Esophagus mucosa (tissue), 1 donor: ENCODE data around the gene SEC16A. TPM values are rescaled to one million over a fixed set of nuclear protein-coding genes. Genes with fewer than 3 reads are reported as not detected.
A peak's percentile ranks its signal among the peaks of the same experiment; 100 is the strongest.

ENCODE experiments used
- ATAC-seq: fragments of 200-7000 bp; cut with Tn5 transposase; one replicate; pipeline ENCODE4 v1.9.1; 2020
- total RNA-seq: library from RNA; stranded (reverse); gene quantifications from one replicate; pipeline ENCODE4 v1.2.4, GENCODE V29; 2023
- donor health status: DM: yes; HTN: yes; CAD: no.

Gene SEC16A
- total RNA-seq, 1 donor from 2014 or later: 32.0 TPM

DNA sequence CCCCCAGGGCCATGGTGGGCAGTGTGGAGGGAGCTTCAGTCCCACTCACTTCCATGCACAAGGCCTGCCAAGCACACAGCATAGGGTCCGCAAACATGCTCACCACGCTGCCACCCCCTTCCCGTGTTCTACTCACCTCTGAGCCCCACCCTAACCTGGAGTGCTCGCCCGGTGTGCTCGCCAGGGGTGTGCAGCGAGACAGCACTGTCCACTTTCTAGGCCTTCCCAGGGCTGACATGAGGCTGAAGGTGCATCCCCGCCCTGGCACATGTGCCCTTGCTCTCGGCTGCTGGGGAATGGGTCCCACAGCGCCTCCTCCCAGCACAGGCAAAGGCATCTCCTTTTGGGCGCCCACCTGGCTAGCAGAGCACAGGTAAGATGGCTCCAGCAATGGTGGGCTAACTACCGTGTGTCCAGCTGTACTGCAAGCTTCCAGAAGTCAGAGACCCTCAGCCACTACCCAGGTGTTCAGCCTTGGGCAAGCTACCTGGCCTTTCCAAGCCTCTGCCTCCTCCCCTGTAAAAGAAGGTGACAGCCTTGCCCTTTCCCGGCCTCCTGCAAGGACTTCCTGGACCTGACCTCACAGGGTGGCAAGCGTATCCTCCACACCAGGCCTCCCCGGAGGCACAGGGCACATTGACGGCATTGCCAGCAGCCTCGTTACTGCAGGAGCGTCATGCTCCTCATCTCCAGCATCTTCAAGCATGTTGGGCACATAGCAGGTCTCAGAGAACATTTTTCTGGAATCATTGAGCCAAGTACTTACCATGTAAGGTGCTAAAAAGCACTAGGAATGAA lies 4.2 kb upstream of the SEC16A start:
- no peak for ATAC-seq

DNA sequence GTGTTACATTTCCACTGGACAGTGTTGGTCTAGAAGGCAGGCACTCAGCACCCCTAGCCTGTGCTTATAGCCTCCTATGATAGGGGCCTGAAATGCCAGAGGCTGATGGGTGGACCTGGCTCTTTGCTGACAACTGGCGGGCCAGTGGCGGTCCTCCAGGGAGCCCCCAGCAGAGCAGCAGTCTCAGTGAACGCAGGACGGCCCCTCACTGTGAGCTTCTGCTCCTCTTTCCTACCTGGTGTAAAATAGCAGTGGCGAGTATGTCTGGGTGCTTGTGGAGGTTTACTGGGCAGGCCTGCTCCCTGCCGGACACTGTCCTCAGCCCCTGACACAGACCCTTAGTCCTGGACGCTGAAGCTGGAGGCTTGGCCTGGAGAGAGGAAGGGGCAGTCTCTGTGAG lies 3.3 kb upstream of the SEC16A start:
- ATAC-seq: no peak

DNA sequence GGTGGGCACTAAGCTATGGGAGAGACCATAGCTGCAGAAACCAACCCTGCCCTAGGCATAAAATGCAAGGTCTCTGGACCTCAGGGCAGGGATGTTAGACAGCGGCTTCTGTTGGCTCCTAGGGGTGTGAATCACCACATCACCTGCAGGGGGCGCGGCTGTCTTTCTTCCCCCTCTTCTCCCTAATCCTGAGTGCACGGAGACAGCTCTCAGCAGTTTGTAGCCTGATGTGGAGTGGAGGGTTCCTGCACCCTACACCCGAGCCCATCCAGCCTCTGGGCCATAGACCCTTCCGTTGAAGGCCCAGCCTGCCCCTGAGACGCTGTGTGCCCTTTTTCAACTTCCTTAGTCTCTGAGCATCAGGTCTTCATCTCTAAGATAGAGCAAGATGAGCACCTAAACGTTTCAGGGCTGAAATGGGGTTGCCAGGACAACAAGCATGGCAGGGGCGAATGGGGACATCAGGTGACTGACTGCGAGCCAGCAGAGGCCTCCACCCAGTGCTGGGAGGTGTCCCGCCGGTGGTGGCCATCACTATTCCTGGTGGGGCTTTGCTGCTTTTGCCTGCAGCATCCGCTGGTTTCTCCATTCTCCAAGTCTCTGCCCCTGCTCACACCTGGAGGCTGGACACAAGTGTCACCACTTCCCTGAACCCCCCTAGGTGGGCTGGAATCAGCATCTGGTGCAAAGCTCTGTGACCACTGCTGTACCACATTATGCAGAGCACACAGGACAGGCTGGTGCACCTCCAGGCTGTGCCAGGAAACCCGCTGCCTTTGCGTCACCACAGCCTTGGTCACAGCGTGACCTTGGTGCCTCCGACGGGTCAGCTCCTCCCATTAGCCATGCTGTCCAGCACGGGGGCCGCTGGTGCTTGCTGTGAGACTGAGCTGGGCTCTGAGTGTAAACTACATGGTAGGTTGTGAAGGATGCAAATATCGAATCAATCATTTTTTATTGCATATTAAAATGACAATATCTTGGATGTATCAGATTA lies 2.5 kb upstream of the SEC16A start:
- ATAC-seq: peak; percentile 10

DNA sequence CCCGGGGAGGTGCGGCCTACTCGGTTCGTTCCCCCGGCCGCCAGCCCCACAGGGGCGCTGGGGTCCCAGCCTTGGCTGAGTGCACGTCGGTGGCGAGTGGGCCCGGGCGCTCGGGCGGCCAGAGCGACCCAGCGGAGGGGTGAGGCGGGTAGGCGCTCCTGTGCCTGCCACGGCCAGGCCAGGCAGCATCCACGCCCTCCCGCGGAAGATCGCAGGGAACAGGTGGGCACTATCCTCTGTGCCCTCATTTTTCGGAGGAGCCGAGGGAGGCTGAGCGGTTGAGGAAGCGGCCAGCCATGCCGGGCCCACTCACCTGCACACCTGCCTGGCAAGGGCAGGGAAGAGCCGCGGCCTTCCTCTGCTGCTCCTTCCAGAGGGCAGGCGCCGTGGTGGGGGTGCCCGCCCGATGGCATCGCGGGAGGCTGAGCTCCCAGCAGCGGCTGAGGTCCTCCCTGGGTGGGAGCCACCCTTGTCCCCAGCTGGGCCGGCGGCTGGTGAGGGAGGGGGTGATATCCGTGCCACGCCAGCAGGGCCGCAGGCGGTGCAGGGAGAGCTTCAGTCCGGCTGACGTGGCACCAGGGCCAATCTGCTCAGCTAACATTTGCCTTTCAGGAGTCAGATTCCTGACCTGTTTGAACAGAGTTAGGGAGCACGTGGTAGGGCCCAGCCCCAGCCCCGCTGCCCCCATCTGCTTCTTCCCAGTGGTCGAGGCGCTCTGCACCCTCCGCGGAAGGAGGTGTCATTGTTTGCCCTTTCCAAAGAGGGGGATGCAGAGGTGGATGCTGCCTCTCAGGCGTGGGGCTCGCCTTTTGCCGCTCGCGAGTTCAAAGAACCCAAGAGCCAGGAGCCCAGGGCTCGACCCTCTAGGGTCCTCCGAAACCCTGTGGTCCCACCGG lies 1.6 kb upstream of the SEC16A start:
- ATAC-seq: peak; percentile 6

DNA sequence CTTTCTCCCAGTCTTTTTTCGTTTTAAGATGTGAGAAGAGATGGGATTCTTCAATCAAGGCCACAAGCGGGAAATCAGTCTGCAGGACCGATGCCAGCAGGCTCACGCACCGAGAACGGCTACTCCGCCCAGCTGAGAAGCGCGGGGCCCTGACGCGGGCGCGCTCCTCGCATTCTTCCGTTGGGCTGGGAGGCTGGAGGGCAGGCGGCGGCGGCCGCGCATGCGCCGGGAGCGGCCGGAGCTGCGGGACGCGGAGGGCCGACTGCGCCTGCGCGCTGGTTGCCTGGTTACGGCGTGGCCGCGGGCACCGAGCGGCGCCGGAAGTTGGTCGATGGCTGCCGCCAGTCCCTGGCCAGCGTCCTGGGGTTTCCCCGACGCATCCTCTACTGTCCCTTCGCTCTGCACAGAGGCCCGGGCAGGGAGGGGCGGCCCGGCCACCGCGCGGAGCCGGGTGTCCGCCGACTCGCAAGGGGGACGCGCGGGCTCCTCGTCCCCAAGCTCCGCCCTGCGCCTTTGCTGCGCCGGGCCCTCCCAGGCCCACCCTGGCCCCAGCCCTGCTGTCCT lies 831 bp upstream of the SEC16A start:
- peak; percentile 59 for ATAC-seq

DNA sequence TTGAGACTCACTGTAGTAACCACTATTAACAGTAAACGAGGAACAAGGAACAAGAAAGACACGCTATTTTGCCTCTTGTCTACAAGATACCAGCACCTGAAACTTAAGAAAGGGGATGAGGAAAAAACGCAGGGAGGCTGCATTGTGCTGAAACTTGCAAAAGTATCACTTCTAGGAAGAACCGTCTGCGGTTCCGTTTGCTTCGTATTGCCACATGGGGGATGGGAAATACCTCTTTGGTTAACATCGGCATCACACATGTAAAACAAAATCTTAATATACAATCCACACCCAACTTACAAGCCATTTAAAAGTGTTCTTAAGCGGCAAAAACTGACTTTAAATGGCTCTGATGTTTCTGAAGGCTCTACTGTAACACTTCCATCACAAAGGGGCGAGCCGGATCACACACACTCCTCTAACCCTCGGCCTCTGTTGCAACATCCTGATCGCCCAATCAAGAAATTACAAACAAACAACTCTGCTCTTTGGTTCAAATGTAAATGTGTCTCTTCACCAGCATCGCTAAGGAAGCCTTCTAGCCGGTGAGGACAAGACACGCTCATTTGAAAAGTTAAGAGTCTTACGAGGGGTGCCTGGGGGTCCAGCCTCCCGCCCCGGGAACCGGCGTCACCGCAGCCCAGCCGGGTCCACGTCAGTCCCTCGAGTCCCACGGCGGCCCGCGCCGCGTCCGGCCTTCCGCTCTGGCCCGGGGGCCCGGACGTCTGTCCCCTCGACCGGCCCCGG lies 621 bp downstream of the SEC16A start:
- no peak for ATAC-seq

DNA sequence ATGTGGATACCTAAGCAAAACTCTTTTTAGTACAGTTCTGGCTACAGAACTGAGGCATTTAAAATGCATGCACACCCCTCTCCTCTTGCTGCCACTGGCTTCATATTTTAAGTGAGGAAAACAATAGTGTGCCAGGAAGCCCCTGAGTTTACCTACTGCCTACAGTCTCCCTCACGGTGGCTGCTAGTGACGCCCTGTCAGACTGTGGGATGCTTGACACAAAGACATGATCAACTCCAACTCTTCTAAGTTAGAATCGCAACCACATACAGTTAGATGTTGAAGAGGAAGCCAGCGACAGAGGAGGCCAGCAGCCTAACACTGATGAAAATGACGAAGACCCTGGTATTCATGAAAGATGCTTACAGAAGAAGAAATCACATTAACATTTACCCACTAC lies 1.3 kb downstream of the SEC16A start:
- ATAC-seq: no peak

DNA sequence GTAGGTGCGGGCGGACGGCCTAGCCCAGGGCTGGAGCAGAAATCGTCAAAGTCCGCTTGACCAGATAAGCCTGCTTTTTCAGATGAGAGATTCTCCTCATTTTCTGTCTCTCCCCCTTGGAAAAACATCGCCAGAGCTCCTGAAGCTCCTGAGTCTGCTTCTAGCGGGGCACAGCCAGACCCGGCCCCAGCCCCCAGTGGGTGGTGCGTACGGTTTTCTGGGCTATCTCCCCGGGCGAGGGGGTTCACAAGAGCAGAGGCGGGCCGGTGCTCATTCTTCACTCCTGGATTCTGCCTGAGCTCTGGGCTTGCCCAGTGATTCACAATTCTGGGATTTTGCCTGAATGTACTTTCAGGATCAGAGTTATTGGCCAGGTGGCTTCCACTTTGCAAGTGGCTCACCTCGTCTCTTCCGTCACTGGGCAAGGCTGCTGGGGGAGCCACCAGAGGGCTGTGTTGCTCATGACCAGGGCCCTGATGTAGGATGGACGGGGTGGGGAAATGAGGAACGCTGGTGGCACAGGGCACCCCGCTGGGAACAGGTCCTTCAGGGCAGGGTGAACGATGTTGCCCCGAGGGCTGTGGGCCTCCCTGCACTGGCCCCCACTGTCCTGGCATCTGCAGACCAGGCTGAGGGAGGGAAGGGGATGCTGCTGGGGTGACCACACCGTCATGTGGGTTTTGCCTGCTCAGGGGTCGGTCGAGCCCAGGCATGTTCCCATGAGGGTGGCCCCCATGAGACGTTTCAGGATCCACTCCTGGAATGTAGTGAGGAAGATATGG lies 6.3 kb downstream of the SEC16A start:
- ATAC-seq: no peak

DNA sequence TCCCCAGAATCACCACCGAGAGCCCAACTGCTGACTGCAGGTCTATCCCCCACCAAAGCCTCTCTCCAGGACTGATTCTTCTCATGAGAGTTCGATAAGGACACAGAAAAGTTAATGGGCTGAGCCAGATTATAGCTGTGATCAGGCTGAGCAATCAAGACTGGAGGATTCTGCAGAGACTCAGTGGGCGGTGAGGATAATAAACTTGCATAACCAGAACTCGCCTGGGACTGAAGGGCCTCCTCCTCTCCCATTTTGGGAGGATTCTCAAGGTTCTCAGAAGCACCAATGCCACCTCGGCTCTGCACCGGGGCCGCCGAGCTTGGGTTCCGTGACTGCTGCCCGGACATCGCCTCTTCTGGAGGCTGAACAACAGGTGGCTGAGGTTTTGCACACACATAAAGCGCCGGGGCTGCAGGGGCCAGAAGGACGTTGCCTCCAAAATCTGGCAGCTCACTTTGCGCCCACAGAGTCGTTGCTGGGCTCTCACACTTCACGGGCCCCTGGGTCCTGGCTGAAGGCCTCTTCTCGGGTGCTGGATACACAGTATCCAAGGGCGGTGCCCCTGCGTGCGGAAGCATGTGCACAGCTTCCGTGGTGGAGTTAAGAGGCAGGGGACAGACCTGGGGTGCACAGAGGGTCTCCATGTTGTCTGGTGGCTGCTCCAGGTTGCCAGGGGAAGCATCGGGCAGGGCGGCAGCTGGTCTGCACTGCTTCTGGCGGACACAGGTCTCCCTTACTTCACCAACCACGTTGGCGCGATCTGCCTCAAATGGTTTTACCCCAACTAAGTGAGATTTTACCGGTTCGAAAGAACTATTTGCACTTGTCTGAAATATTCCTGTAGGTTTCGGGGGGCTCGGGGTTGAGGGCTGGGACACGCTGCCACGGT lies 7.6 kb downstream of the SEC16A start:
- no peak for ATAC-seq

DNA sequence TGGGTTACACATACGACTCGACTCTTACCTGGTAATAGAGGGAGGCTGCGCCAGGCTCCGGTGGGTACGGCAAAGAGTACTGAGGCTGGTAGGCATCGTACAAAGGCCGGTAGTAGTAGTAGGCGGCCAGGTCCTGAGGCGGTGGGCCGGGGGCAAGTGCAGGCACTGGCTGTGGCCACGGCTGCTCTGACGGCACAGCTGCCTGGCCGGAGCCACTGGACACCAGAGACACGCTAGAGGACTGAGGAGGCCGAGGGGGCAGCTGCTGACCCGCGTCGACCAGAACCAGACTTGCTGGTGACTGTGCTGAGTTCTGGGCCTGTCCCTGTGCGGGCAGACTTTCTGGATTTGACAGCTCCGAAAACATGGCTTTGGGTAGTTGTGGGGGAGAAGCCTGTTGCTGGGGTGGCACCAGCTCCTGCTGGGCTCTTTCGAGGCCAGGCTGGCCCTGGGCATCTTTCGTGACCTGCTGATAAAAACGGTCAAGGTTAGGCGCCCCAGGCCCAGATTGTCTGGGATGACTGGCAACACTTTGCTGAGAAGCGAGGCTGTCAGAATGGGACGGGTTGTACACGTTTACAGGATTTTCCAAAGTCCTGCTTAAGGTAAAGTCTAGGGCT lies 8.7 kb downstream of the SEC16A start:
- ATAC-seq: no peak

DNA sequence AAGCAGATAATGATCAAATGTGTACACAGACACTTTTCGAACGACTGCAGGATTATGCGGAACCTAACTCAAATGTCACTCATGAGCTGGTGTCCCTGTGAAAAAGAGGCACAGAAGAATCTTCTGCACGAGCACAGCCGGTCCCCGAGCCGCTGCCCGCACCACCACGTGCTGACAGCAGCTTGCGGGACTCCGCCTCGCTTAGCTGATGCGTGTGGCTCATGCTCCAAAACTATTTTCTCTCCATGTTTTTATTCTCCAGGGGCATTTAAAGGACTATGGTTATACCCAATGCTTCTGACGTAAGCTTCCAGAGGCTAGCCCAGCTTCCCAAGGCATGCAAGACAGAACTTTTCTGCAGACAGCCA lies 9.5 kb downstream of the SEC16A start:
- no peak for ATAC-seq

DNA sequence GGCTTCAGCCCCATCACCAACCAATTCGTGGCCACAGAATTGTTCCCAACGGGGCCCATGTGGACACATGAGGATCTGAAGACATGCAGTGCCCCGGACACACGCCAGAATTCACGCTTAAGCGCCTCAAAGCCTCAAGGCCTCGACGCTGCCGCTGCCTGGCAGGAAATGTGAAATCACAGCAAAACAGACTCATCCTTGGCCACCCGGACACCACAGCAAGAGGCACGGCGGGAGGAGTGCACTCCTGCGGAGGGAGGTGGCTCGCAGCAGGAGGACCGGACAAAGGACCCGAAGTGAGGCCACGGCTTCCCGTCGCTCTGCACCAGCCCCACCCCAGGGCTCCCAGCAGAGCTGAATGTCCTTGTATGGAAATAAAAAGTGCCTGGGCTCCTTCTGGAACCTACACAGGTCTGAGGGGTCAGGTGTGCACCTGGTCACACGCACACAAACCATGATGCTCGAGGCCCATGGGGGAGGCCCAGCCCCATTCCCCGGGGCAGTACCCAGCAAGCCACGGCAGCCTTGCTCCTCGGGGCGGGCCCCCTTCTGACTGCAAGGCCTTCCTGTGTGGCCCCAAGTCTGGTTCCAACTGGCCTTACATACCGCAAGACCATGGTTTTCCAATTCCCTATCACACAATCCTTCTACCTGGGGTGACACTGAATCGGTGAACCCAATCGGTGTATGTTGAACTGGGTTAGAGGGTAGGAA lies 10.0 kb downstream of the SEC16A start:
- no peak for ATAC-seq

DNA sequence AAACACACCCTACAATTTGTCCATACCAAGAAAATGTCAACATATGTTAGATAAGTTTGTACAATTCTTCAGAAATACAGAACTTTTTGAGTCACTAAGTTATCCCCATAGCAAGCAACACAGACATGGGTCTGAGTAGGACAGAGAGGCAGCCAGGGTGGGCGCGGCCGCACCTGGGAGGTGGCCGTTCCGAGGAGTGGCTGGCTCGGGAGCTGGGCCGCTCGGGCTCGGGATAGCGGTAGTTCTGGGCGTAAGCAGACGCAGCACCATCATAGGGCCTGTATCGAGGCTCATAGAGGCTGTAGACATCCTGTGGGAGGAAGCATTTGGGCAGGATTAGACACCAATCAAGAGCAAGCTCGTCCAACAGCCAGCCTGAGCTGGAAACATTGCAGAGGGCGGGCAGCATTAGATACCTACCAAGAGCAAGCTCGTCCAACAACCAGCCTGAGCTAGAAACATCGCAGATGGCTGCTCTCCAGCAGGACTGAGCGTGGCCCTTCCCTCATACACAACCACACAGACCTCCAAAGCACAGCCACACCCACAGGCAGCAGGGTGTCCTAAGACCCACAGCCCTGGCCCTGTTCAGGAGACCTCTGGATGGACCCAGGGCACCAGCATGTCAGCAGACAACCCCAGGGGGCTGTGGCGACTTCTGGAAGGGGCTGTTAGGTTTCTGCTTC lies 10.9 kb downstream of the SEC16A start:
- ATAC-seq: no peak

DNA sequence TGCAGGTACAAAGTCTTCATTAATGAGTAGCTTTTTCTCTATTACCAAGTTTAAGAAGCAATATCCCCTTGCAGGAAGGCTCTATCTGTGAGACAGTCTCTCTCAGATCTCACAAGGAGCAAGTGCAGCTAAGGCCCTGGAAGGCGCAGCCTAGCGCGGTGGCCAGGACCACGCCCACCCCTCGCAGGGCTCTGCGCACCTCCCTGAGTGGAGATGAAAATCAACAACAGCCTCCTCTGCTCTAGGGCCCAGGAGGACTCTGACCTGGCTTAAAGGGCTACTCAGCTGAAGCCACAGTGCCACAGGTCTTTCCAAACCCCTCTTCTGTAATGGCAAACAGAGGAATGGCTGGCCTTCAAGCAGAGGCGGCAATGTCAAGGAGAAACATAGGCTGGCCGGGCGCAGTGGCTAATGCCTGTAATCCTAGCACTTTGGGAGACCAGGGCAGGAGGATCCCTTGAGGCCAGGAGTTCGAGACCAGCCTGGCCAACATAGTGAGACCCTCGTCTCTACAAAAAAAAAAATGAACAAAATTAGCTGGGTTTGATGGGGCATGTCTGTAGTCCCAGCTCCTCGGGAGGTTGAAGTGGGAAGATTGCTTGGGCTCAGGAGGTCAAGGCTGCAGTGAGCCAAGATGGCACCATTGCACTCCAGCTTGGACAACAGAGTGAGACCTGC lies 11.9 kb downstream of the SEC16A start:
- ATAC-seq: no peak

DNA sequence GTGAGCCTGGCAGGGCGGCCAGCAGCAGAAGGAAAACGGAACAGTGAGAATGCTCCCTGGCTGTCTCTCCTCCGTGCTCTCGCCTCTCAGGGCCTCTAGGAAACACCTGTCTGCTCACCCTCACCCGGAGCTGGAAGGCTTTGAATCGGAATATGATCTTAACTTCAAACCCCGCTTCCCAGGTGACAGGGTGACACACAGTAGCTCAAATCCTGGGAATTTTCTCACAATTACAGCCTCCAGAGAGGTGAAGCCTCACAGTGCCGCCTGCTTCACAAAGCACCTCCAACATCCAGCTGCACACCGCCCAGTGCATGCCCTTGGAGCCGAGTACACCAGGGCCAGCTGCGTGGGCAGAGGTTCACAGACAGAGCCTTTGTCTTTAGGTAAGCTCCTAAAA lies 12.5 kb downstream of the SEC16A start:
- ATAC-seq: no peak

DNA sequence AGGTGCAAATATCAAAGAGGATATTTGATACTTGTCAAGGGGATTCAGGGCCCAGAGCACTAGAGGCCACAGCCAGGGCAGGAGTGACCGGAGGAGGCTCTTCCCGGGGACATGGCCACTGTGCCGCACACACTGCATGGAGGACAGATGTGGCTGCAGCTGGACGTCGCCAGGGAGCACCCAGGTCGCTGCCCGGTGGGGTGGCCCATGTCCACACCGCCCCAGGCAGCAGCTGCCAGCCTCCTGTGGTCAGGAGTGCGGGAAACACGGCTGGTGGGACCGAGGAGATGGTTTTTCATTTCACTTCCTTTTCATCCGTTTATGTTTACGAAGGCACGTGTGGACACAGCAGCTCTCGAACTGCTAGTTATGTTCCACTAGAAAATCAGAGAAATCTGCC lies 15.1 kb downstream of the SEC16A start:
- no peak for ATAC-seq

DNA sequence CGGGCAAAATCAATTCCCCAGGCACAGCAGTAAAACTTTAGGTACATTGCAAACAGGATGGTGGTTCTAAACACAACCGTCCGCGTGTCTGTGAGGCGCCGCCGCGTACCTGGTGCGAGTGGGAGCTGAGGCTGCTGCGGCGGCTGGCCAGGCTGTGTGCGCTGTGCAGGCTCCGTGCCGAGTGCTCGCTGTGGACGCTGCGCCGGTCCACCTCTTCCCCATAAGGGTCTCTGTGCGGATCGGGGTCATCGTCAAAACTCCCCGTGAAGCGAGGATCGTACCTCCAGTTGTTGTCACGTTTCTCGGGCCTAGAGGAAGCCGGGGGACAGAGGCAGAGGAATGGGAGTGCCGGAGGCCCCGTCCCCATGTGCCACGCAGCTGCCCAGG lies 16.7 kb downstream of the SEC16A start:
- ATAC-seq: no peak
